ENCODE results near the gene TMEM231. TPM values are rescaled to one million over a fixed set of nuclear protein-coding genes. Genes with fewer than 3 reads are reported as not detected.

TMEM231 gene
- polyA plus RNA-seq, 1 experiment = 10.6 TPM

DNA sequence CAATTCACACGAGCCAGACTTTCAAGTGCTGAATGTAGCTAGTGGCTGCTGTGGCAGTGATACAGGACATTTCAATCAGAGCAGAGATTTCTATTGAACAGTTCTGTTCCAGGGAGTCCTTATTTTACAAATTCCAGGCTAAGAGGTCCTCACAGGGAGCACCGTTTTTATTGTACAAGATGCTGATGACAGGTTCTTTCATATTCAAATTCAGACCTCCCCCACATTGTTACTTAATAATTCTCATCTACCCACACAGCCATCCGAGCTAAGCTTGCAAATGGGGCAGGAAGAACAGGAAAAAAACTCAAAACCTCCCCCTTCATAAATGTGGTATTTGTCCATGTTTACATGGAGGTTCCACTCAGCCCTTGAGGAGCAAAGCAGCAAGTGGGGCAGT is 19.9 kb upstream of the TMEM231 start:
- Histone ChIP-seq H3K4me3 (ENCODE audit: low read depth, low read length) (no peak overlapping the region), H3K27me3 (ENCODE audit: control insufficient read depth, insufficient read depth, low read length) (no peaks in the 10 kb centered on the region), H3K9me3 (ENCODE audit: control insufficient read depth, insufficient read depth, low read length) (no peaks in the 10 kb centered on the region), H3K27ac (ENCODE audit: low read depth, low read length) (no peak overlapping the region)
- no peak for TF ChIP-seq CTCF (IDR thresholded peaks at IDR 0.05; ENCODE audit: low read depth, low read length)
- no peak for DNase-seq (ENCODE audit: low read depth, low spot score)
- ChIA-PET POLR2A (no interaction called here), CTCF (interaction anchor here (1.3 kb wide), 1 partner anchor 45 kb away, joined by 3 read pairs; no protein-coding TSS in a partner anchor)

DNA sequence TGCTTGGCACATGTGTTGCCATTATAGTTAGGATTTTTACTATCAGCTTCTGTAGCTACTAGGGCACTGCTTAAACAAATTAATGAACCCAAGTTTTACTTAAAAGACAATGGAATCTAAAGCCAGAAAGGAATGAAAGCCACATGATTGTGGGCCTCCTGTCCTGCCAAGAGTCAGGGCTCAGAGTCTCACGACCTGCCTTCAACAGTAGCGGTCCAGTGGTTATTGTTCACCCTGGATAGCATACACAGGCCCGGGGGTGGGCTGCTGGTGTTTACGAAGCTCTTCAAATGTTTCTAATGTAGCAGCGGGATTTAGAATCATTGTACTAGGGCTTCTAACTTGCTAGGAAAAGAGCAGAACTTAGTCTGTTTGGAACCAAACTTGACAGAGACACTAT is 17.9 kb upstream of the TMEM231 start:
- ChIA-PET CTCF (interaction anchor here (1.5 kb wide), 1 partner anchor 109 kb away, joined by 5 read pairs; the partner anchor contains the start of gene TMEM170A), POLR2A (no interaction called here)
- TF ChIP-seq CTCF (IDR thresholded peaks at IDR 0.05; ENCODE audit: low read depth, low read length) = no peak

DNA sequence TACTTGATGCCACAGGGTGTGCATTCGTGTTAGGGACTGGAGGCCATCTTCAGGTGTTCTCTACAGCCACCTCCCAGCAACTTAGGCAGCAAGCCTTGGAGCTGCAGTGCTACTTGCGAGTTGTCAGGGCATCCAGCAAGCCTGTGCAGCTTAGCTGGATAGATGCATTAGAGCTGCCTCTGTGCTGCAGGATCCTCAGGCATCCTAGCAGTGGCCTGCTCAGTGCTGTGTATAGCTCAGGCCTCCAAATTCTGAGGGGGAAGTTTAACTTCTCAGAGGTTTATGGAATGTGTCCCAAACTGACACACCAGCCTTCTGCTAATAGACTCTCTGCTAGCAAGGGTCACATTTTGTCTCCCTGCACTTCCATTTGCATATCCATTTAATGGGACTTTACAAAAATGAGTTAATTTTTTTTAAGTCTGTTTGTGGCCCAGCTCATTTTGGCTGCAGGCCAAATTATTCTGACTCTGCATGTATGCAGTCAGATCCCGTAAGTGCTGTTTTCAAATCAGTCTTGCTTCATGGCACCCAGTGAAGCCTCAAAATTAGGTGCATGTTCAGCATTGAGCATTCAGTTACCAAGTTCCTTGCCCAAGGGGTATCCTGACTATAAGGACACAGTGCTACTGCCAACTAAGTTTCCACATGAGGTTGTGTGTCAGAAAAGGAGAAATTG is 17.0 kb upstream of the TMEM231 start:
- Histone ChIP-seq H3K9me3 (ENCODE audit: control insufficient read depth, insufficient read depth, low read length) (no peaks in the 10 kb centered on the region), H3K27ac (ENCODE audit: low read depth, low read length) (no peak overlapping the region), H3K27me3 (ENCODE audit: control insufficient read depth, insufficient read depth, low read length) (no peaks in the 10 kb centered on the region), H3K4me3 (ENCODE audit: low read depth, low read length) (no peak overlapping the region)
- ChIA-PET POLR2A (no interaction called here), CTCF (interaction anchor here (1.0 to 1.9 kb wide), 3 partner anchors 18 to 108 kb away, joined by 3 to 9 read pairs (median 4); no protein-coding TSS in a partner anchor)
- TF ChIP-seq CTCF (IDR thresholded peaks at IDR 0.05; ENCODE audit: low read depth, low read length) = no peak
- no peak for DNase-seq (ENCODE audit: low read depth, low spot score)

More for the DNA sequence above, 17.9 kb upstream of the TMEM231 start:
- H3K4me3 ChIP-seq (ENCODE audit: low read depth, low read length) = no peak overlapping the region
- no peaks in the 10 kb centered on the region for H3K9me3 ChIP-seq (ENCODE audit: control insufficient read depth, insufficient read depth, low read length)
- H3K27ac ChIP-seq (ENCODE audit: low read depth, low read length) = no peak overlapping the region
- no peaks in the 10 kb centered on the region for H3K27me3 ChIP-seq (ENCODE audit: control insufficient read depth, insufficient read depth, low read length)
- no peak for DNase-seq (ENCODE audit: low read depth, low spot score)

DNA sequence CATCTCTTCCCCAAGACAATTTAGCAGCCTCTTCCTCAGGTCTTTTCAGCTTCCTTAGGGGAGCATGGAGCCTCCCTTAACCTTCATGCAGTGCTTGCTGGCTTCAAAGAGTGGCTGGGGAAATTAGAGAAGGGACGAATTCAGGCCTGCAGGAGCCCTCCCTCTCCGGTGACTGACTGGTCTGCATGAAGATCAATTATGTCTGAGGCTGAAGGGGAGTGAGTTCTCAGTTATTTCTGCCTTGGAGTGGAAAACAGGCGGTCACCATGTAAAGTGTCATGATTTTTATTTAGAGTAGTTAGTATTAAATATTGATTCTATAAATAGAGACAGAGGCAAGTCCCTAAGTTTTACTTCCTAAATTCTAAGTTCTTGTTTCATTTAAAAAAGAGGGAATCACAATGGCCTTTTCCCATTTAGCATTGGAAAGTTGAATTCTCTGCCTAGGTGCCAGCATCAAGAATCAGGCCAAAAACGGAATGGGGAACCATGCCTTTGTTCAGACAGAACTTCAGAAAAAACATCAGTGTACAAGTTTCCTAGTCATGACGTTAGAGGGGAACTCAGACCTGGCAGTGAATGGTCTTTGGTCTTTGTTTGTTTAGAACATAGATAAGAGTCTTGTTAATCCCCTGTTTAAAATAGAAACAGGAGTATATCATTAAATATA is 14.5 kb upstream of the TMEM231 start:
- no peak for TF ChIP-seq CTCF (IDR thresholded peaks at IDR 0.05; ENCODE audit: low read depth, low read length)
- Histone ChIP-seq H3K27me3 (ENCODE audit: control insufficient read depth, insufficient read depth, low read length) (no peaks in the 10 kb centered on the region), H3K27ac (ENCODE audit: low read depth, low read length) (no peak overlapping the region), H3K4me3 (ENCODE audit: low read depth, low read length) (no peak overlapping the region), H3K9me3 (ENCODE audit: control insufficient read depth, insufficient read depth, low read length) (no peaks in the 10 kb centered on the region; the same call in 1 of the 2 replicates)
- ChIA-PET POLR2A (no interaction called here), CTCF (interaction anchor here (0.6 to 2.8 kb wide), 2 partner anchors 102 to 105 kb away, joined by 3 to 9 read pairs; partner anchors contain the start of gene TMEM170A)
- DNase-seq (ENCODE audit: low read depth, low spot score) = no peak

- no peak for DNase-seq (ENCODE audit: low read depth, low spot score)
- TF ChIP-seq CTCF (IDR thresholded peaks at IDR 0.05; ENCODE audit: low read depth, low read length) = no peak
- ChIA-PET CTCF (interaction anchor here (1.5 to 6.0 kb wide), 4 partner anchors 23 to 368 kb away, joined by 4 to 31 read pairs (median 8); partner anchors contain the start of gene TMEM170A), POLR2A (interaction anchor here (0.6 kb wide), 1 partner anchor 72 kb away, joined by 6 read pairs; no protein-coding TSS in a partner anchor)
- Histone ChIP-seq H3K27ac (ENCODE audit: low read depth, low read length) (no peak overlapping the region), H3K9me3 (ENCODE audit: control insufficient read depth, insufficient read depth, low read length) (no peaks in the 10 kb centered on the region; the same call in 1 of the 2 replicates), H3K4me3 (ENCODE audit: low read depth, low read length) (no peak overlapping the region), H3K27me3 (ENCODE audit: control insufficient read depth, insufficient read depth, low read length) (peaks cover 4% of the 10 kb centered on the region)
These were observed 11.9 kb upstream of the TMEM231 start for GRCh38 chr16:75567911-75568310.
